Stimulated activated naive CD8-positive, alpha-beta T cell treated with anti-CD3 and anti-CD28 coated beads, Interleukin-15, Interleukin-2, amounts not matched to agents 100 ng/mL and 50 ng/mL, for 24 hours (primary cell): Measurements from ENCODE around the gene FIGNL1.
A peak's percentile ranks its signal among the peaks of the same experiment; 100 is the strongest.

Source experiments
- H3K27ac Mint-ChIP-seq: one replicate; pipeline ENCODE4 v1.8.0; 2021; ENCODE audit warnings: mild to moderate bottlenecking, mixed read lengths
- H3K27me3 Mint-ChIP-seq: one replicate; pipeline ENCODE4 v1.8.0; 2021; ENCODE audit warnings: mixed read lengths
- H3K36me3 Mint-ChIP-seq: one replicate; pipeline ENCODE4 v1.8.0; 2021; ENCODE audit warnings: low read depth, mixed read lengths
- H3K4me1 Mint-ChIP-seq: one replicate; pipeline ENCODE4 v1.8.0; 2021; ENCODE audit warnings: low read depth, mixed read lengths
- H3K4me3 Mint-ChIP-seq: one replicate; pipeline ENCODE4 v1.8.0; 2021; ENCODE audit warnings: mild to moderate bottlenecking, mixed read lengths
- H3K9me3 Mint-ChIP-seq: one replicate; pipeline ENCODE4 v1.8.0; 2021; ENCODE audit warnings: mixed read lengths

FIGNL1 gene

GRCh38 chr7:50449881-50450589 lies at the start of gene FIGNL1:
Gene FIGNL1 (minus strand): TSS chr7:50450350. CDS start chr7:50447287, 3,063 bp downstream.
- Mint-ChIP-seq H3K9me3 (no peaks in the 10 kb centered on the region), H3K4me1 (peaks cover 48% of the 10 kb centered on the region), H3K4me3 (peak within 1 kb of the TSS; percentile 91), H3K27me3 (no peaks in the 10 kb centered on the region), H3K27ac (peak within 1 kb of the TSS; percentile 91), H3K36me3 (peaks cover 32% of the 10 kb centered on the region)

DNA sequence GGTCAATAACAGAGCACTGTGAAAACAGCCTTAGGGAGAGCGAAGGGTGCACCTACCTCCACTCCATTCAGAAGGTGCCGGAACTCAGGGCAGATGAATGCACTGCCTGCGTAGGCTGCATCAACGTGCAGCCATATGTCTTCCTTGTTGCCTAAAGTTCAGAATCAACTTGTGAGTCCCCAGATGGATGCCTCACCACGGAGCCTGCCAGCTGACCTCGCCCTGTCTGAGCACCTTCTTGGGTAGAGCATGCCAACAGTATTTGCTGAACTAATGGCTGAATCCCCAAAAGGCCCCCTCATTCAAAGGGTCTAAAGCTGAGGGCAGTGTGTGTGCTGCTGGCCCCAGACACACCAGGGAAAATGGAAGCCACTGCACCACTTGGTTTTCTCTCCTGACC lies 48.9 kb upstream of the FIGNL1 start:
- peaks cover 14% of the 10 kb centered on the region for H3K27me3 Mint-ChIP-seq
- H3K4me1 Mint-ChIP-seq = peaks cover 6% of the 10 kb centered on the region
- no peaks in the 10 kb centered on the region for H3K9me3 Mint-ChIP-seq
- H3K4me3 Mint-ChIP-seq = no peak overlapping the region
- H3K36me3 Mint-ChIP-seq = no peaks in the 10 kb centered on the region
- H3K27ac Mint-ChIP-seq = no peak overlapping the region

GRCh38 chr7:50497968-50498367 lies 47.8 kb upstream of the FIGNL1 start:
- peaks cover 6% of the 10 kb centered on the region for H3K4me1 Mint-ChIP-seq
- H3K9me3 Mint-ChIP-seq = no peaks in the 10 kb centered on the region
- H3K27ac Mint-ChIP-seq = no peak overlapping the region
- peaks cover 14% of the 10 kb centered on the region for H3K27me3 Mint-ChIP-seq
- H3K36me3 Mint-ChIP-seq = no peaks in the 10 kb centered on the region
- no peak overlapping the region for H3K4me3 Mint-ChIP-seq

DNA sequence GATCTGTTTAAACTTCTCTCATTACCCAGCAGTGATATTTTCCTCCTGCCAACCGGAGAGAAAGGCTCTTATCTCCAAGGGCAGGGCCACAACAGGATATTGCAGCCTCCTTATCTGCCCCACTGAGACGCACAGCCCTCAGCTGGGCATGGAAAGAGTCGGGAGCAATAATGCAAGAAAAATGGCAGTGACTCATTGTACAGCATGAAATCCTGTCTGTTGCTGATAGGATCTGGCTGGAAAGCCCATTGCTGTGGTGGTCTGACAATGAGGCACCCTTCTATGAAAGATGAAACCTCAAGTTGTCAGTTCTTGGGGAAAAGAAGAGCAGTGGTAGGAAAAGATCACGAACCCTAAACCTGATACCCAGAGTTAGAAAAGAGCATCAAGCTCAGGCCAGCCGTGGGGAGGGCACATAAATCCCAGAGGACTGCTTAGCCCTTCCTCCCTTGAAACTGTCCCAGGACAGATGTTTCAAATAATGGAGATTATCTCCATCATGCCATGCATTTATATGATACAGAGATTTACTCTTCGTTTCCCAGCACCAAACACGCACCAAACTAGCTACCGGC lies 47.0 kb upstream of the FIGNL1 start:
- H3K4me3 Mint-ChIP-seq = no peak overlapping the region
- H3K27ac Mint-ChIP-seq = no peak overlapping the region
- no peaks in the 10 kb centered on the region for H3K9me3 Mint-ChIP-seq
- H3K27me3 Mint-ChIP-seq = peaks cover 14% of the 10 kb centered on the region
- peaks cover 6% of the 10 kb centered on the region for H3K4me1 Mint-ChIP-seq
- no peaks in the 10 kb centered on the region for H3K36me3 Mint-ChIP-seq

DNA sequence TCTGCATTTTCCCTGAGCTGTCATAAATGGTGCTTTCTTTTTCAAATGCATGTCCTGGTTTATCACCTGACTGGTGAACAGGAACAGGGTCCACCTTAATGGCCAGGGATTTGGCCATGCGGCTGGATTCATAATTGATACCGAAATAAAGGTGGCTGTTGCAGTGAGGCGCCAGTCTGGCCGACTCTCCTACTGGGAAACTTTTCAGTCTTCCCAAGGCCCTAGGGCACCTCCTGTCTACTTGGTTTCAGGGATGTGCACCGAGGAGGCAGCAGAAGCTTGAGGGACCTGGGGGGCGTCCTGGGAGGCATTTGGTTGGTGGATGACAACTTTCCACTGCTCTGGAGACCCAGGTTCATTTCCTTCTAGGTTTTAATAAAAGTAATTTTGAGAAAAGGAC lies 46.4 kb upstream of the FIGNL1 start:
- H3K4me3 Mint-ChIP-seq = no peak overlapping the region
- H3K9me3 Mint-ChIP-seq = no peaks in the 10 kb centered on the region
- H3K4me1 Mint-ChIP-seq = peaks cover 6% of the 10 kb centered on the region
- H3K27me3 Mint-ChIP-seq = peaks cover 14% of the 10 kb centered on the region
- no peaks in the 10 kb centered on the region for H3K36me3 Mint-ChIP-seq
- H3K27ac Mint-ChIP-seq = no peak overlapping the region

DNA sequence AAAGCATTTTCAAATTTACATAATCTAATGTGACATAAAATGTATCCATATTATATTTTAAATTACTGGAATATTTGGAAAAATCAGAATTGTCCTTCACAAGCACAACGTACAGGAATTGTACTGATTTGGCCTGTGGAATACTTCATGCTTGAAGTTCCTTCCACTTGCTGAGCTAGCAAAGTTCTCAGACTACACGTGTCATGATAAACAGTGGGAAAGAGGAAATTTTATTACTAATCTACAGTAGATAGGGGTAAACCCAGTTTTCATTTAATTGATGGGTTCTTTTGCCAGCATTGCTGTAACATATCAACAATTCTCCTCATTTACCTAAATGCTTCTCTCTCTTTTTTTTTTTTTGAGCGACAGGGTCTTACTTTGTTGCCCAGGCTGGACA lies 45.6 kb upstream of the FIGNL1 start:
- no peak overlapping the region for H3K4me3 Mint-ChIP-seq
- no peaks in the 10 kb centered on the region for H3K9me3 Mint-ChIP-seq
- H3K4me1 Mint-ChIP-seq = peaks cover 6% of the 10 kb centered on the region
- H3K27ac Mint-ChIP-seq = no peak overlapping the region
- H3K36me3 Mint-ChIP-seq = no peaks in the 10 kb centered on the region
- H3K27me3 Mint-ChIP-seq = peaks cover 18% of the 10 kb centered on the region

- no peaks in the 10 kb centered on the region for H3K9me3 Mint-ChIP-seq
- no peaks in the 10 kb centered on the region for H3K36me3 Mint-ChIP-seq
- peaks cover 14% of the 10 kb centered on the region for H3K27me3 Mint-ChIP-seq
- no peak overlapping the region for H3K27ac Mint-ChIP-seq
- H3K4me3 Mint-ChIP-seq = no peak overlapping the region
- peaks cover 6% of the 10 kb centered on the region for H3K4me1 Mint-ChIP-seq
These were observed 42.8 kb upstream of the FIGNL1 start for GRCh38 chr7:50492770-50493519.

DNA sequence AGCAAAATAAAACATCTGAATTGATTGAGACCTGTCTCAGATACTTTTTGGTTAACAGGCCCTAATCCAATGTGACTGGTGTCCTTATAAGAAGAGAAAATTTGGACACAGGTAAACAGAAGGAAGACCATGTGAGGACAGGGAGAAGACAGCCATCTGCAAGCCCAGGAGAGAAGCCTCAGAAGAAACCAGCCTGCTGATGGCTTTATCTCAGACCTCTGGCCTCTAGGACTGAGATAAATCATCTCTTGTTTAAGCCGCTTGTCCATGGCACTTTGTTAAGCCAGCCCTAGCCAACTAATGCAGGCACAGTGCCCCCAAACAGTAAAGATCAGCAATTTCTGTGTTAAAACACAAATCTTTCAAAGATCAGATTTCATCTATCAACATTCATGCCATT lies 41.8 kb upstream of the FIGNL1 start:
- Mint-ChIP-seq H3K4me1 (peaks cover 1% of the 10 kb centered on the region), H3K27me3 (peaks cover 6% of the 10 kb centered on the region), H3K9me3 (no peaks in the 10 kb centered on the region), H3K27ac (no peak overlapping the region), H3K36me3 (no peaks in the 10 kb centered on the region), H3K4me3 (no peak overlapping the region)

DNA sequence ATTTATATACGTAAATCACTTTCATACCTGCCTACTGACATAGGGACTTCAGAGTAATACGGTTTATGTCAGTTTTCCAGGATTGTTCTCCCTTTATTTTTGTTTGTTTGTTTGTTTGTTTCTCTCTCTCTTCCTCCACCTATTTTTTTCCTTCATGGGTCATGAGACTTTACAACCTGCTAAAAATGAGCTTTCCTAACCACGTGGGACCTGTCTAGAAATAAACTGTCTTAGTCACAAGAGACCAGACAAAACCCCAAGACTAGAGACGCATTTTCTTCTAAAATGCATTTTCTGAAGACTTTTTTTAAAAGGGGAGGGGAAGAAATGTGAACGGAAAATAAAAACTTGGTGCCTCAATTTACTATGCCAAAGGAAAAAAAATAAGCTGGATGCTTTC lies 41.1 kb upstream of the FIGNL1 start:
- Mint-ChIP-seq H3K36me3 (no peaks in the 10 kb centered on the region), H3K27ac (no peak overlapping the region), H3K27me3 (peaks cover 4% of the 10 kb centered on the region), H3K4me3 (no peak overlapping the region), H3K4me1 (no peaks in the 10 kb centered on the region), H3K9me3 (no peaks in the 10 kb centered on the region)

DNA sequence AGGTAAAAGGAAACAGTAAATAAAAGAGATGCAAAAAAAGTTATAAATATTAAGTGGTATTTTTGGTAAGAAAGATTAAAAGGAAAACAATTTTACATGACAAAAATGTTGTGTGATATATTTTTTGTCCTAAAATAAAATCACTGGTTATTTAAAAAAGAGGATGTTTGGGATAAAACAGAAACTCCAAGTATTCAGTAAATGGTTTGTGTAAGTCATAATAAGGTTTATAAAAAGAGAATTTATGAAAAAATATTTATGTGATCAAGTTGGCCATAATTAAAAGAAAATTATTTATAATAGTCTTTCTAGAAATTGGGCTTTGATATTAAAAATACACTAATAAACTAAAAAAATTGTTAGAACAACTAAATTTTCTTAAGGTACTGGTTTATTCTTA lies 38.2 kb upstream of the FIGNL1 start:
- Mint-ChIP-seq H3K4me1 (no peaks in the 10 kb centered on the region), H3K27me3 (peaks cover 4% of the 10 kb centered on the region), H3K27ac (no peak overlapping the region), H3K4me3 (no peak overlapping the region), H3K9me3 (no peaks in the 10 kb centered on the region), H3K36me3 (no peaks in the 10 kb centered on the region)

DNA sequence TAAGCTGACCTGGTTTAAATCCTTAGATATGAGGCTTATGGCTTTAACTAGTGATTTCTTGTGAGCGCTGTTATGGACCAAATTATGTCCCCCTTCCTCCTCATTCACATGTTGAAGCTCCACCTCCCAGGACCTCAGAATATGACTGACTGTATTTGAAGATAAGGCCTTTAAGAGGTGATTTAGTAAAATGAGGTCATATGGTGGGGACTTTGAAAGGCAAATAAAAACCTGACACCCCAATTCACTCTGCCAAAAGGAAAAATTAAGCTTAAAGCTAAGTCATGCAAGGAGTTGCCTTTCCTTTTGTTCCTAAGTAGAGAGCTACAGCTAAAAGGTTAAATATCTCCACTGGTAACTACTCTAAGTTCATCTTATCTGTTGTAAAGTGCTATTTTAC lies 36.4 kb upstream of the FIGNL1 start:
- no peaks in the 10 kb centered on the region for H3K4me1 Mint-ChIP-seq
- H3K9me3 Mint-ChIP-seq = no peaks in the 10 kb centered on the region
- no peaks in the 10 kb centered on the region for H3K36me3 Mint-ChIP-seq
- peaks cover 4% of the 10 kb centered on the region for H3K27me3 Mint-ChIP-seq
- H3K27ac Mint-ChIP-seq = no peak overlapping the region
- H3K4me3 Mint-ChIP-seq = no peak overlapping the region

- Mint-ChIP-seq H3K27ac (no peak overlapping the region), H3K27me3 (no peaks in the 10 kb centered on the region), H3K4me3 (no peak overlapping the region), H3K4me1 (no peaks in the 10 kb centered on the region), H3K9me3 (no peaks in the 10 kb centered on the region), H3K36me3 (no peaks in the 10 kb centered on the region)
These were observed 31.7 kb upstream of the FIGNL1 start for GRCh38 chr7:50481867-50482266.

- H3K9me3 Mint-ChIP-seq = no peaks in the 10 kb centered on the region
- H3K4me1 Mint-ChIP-seq = no peaks in the 10 kb centered on the region
- H3K4me3 Mint-ChIP-seq = no peak overlapping the region
- H3K36me3 Mint-ChIP-seq = no peaks in the 10 kb centered on the region
- no peak overlapping the region for H3K27ac Mint-ChIP-seq
- no peaks in the 10 kb centered on the region for H3K27me3 Mint-ChIP-seq
These were observed 30.6 kb upstream of the FIGNL1 start for GRCh38 chr7:50480797-50481196.

DNA sequence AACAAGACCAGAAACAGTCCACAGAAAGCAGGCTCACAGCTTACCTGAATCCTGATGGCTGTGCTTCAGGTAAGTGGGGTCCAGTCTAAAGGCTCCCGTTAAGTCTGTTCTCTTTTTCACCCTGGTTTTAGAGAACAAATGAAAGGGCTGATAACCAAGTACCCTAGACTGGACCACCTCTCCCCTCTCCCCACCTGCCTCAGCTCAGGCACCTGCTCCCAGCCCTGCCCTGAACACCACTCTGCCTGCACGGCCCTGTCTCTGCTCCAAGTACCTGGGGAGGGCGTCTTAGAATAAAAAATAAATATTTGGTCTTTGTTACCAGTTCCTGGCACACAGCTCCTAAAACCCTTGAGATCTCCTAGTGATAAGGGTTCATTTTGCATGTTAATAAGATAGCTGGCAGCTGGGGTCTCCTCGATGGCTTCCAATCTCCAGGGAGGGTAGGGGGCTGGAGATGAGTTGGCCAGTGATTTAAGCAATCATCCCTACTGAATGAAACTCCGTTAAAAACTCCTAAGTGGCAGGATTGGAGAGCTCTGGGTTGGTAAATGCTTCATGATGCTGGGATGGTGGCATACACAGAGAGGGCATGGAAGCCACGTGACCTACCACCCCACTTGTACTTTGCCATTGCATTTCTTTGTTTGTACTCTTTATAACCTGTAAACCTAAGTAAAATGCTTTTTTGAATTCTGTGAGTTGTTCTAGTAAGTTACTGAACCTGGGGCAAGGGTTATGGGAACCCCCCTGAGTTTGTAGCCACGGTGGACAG lies 29.8 kb upstream of the FIGNL1 start:
- Mint-ChIP-seq H3K27ac (no peak overlapping the region), H3K4me1 (peaks cover 1% of the 10 kb centered on the region), H3K9me3 (no peaks in the 10 kb centered on the region), H3K27me3 (no peaks in the 10 kb centered on the region), H3K36me3 (no peaks in the 10 kb centered on the region), H3K4me3 (no peak overlapping the region)

DNA sequence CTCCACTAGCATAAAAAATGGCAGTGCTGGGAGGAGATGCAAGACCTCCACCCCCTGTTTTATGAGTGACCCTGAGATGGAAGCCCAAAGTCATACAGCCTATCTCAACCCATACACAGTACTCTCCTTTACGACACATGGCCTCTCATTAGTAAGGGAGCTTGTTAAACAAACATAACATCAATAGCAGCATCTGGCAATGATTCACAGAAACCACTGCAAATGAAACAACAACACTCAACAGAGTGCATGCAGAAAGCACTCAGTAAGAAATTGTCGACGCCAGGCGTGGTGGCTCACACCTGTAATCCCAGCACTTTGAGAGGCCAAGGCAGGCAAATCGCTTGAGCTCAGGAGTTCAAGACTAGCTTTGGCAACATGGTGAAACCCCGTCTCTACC lies 27.5 kb upstream of the FIGNL1 start:
- no peak overlapping the region for H3K4me3 Mint-ChIP-seq
- H3K36me3 Mint-ChIP-seq = no peaks in the 10 kb centered on the region
- peaks cover 4% of the 10 kb centered on the region for H3K4me1 Mint-ChIP-seq
- no peaks in the 10 kb centered on the region for H3K27me3 Mint-ChIP-seq
- no peaks in the 10 kb centered on the region for H3K9me3 Mint-ChIP-seq
- H3K27ac Mint-ChIP-seq = no peak overlapping the region
